Tibial nerve (tissue), 4 donors: ENCODE data around the gene CYB561D2. TPM values are rescaled to one million over a fixed set of nuclear protein-coding genes. Genes with fewer than 3 reads are reported as not detected.

ENCODE experiments used
- DNase-seq, 2 donors: peaks; one replicate each; pipeline ENCODE4 v3.0.0-alpha.2; 2019; ENCODE audit warnings: low spot score in 2 of 2
- H3K27ac ChIP-seq, 4 donors: fragments of 200-600 bp; sonication (generic) in 3 of 4; one replicate each; pipeline ENCODE4 v1.5.1; 2017 to 2019; ENCODE audit warnings: mild to moderate bottlenecking in 1 of 4
- H3K27me3 ChIP-seq, 2 donors: fragments of 200-600 bp; sonication (generic) in 1 of 2; one replicate each; pipeline versions ENCODE4 v1.5.1 to v1.6.0; 2017 to 2019
- H3K36me3 ChIP-seq, 3 donors: fragments of 200-600 bp; sonication (generic); one replicate each; pipeline ENCODE4 v1.5.1; 2018 to 2019
- H3K4me1 ChIP-seq, 4 donors: fragments of 200-600 bp; sonication (generic) in 3 of 4; one replicate each; pipeline ENCODE4 v1.5.1; 2017 to 2019
- H3K4me3 ChIP-seq, 4 donors: fragments of 200-600 bp; sonication (generic) in 3 of 4; one replicate each; pipeline ENCODE4 v1.5.1; 2017 to 2019; ENCODE audit warnings: mild to moderate bottlenecking in 1 of 4, moderate library complexity in 1 of 4
- H3K9me3 ChIP-seq, 4 donors: fragments of 200-600 bp; sonication (generic) in 3 of 4; one replicate each; pipeline ENCODE4 v1.5.1; 2017 to 2019
- EP300 ChIP-seq, 2 donors: sonication (generic); formaldehyde crosslinking; IDR thresholded peaks; one replicate each; pipeline ENCODE4 v1.6.1; 2017; ENCODE audit warnings: antibody characterized with exemption in 2 of 2, mild to moderate bottlenecking in 1 of 2
- POLR2A ChIP-seq, 2 donors: fragments of 450-650 bp; IDR thresholded peaks; one replicate each; pipeline ENCODE4 v1.6.1; 2017; ENCODE audit warnings: antibody characterized with exemption in 2 of 2, mild to moderate bottlenecking in 2 of 2, moderate library complexity in 2 of 2
- WGBS, 2 donors: methylation state at CpG; one replicate each; pipeline ENCODE4 v1.1.5; 2018; 5-methylcytosine and 5-hydroxymethylcytosine counted together
- total RNA-seq, 4 donors: library from RNA; depleted of rRNA; stranded (reverse); fragments of >200 nt; gene quantifications; one replicate each; pipeline ENCODE4 v1.1.0, GENCODE V29; 2016
- TF ChIP-seq, protein P1 (sequence below), 5 experiments: fragments of 200-600 bp in 3 of 5; fragments of 450-650 bp in 2 of 5; sonication (generic) in 3 of 5; IDR thresholded peaks; one replicate each; pipeline ENCODE4 v1.5.1; 2016 to 2019; ENCODE audit warnings: antibody characterized with exemption in 5 of 5, mild to moderate bottlenecking in 3 of 5, moderate library complexity in 2 of 5

Gene CYB561D2
- total RNA-seq, 4 donors from 2014 or later, result 16.2 to 21.6 (median 19.2) TPM

DNA sequence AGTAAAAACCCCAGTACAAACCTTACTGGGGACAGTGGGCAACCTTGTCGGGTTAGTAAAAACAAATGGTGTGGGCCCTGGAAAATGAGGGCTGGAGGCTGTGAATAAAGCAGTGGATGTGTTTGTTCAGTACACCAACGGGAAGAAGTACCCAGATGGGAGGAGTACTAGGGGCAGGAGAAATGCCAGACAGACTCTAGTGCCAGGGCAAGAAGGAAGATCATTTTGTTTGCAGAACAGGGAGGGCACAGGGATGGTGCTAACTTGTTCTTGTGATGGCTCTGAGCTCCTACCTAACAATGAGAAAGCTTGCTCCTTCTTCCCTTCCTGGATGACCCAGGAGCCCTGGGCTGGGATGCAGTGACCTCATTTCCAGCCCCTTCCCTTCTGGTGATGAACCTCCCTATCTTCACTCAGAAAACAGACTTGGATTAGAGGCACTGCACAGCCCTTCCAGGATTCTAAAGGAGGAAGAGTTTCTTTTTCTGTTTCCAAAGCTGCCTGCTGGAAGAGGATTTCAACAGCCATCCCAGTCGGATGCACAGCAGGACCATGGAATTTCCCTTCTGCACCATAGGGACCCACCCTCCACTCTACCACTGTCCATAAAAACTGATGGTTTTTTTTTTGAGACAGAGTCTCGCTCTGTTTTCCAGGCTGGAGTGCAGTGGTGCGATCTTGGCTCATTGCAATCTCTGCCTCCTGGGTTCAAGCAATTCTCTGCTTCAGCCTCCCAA lies 16.2 kb upstream of the CYB561D2 start:
- TF ChIP-seq, protein P1, sequence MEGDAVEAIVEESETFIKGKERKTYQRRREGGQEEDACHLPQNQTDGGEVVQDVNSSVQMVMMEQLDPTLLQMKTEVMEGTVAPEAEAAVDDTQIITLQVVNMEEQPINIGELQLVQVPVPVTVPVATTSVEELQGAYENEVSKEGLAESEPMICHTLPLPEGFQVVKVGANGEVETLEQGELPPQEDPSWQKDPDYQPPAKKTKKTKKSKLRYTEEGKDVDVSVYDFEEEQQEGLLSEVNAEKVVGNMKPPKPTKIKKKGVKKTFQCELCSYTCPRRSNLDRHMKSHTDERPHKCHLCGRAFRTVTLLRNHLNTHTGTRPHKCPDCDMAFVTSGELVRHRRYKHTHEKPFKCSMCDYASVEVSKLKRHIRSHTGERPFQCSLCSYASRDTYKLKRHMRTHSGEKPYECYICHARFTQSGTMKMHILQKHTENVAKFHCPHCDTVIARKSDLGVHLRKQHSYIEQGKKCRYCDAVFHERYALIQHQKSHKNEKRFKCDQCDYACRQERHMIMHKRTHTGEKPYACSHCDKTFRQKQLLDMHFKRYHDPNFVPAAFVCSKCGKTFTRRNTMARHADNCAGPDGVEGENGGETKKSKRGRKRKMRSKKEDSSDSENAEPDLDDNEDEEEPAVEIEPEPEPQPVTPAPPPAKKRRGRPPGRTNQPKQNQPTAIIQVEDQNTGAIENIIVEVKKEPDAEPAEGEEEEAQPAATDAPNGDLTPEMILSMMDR (IDR thresholded peaks at IDR 0.05), result no peak
- no peak for TF ChIP-seq EP300 (IDR thresholded peaks at IDR 0.05)
- TF ChIP-seq POLR2A (IDR thresholded peaks at IDR 0.05), result no peak
- 40 to 49% methylated on average over 5 of the region's 5 CpGs for WGBS, 2 donors
- Histone ChIP-seq H3K36me3 (peaks cover 5 to 31% (median 17%) of the 10 kb centered on the region in 3 donors), H3K27me3 (no peaks in the 10 kb centered on the region), H3K4me1 (peaks cover 0 to 65% (median 45%) of the 10 kb centered on the region in 4 donors), H3K27ac (peak overlapping the region; percentile 51 to 100 (median 83)), H3K4me3 (no peak overlapping the region), H3K9me3 (no peaks in the 10 kb centered on the region)
- DNase-seq, result no peak

GRCh38 chr3:50336452-50337174 lies 14.0 kb upstream of the CYB561D2 start:
- no peak for DNase-seq
- WGBS, 2 donors, result 0 to 1% methylated on average over 17 to 20 of the region's 31 CpGs
- H3K4me1 ChIP-seq, result peaks cover 0 to 86% (median 55%) of the 10 kb centered on the region in 4 donors

DNA sequence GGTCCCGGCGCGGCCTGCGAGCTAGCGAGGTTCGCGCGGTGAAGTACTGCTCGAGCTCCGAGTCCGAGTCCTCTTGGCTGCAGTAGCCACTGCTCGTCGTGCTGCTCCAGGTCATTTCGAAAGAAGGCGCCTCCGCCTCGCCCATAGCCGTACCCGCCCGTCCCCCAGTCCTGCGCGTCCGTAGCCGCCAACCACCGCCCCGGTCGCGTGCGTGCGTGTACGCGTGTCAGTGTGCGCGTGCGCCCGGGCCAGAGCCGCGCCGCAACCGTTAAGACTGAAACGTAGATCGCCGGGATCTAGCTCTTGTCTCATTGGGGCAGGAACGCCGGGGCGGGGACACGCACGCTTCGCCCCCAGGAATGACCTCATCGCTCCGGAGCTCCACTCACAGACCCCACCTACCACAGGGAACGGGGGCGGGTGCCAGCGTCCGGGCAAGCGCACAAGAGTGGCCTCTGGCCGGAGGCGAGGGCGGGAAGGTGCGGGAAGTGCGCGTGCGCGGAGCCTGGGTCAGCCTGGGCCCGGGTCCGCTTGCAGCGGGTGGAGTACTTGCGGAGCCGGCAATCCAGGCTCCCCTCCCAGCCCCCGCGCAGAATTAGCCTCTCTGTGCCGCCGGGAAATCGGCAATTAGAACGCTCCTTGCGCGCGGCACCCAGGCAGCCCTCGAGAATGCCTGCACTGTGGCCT lies 13.3 kb upstream of the CYB561D2 start:
- peak; percentile 98 to 99 for DNase-seq
- WGBS, 2 donors, result 0% methylated on average over 3 to 66 of the region's 79 CpGs
- Histone ChIP-seq H3K27me3 (no peaks in the 10 kb centered on the region), H3K9me3 (no peaks in the 10 kb centered on the region), H3K36me3 (peaks cover 0 to 3% (median 0%) of the 10 kb centered on the region in 3 donors), H3K27ac (peak overlapping the region; percentile 97 to 100 (median 98)), H3K4me3 (peak overlapping the region; percentile 68 to 87 (median 82)), H3K4me1 (peaks cover 0 to 89% (median 55%) of the 10 kb centered on the region in 4 donors)
- TF ChIP-seq, protein P1 (IDR thresholded peaks at IDR 0.05), result no peak
- TF ChIP-seq EP300 (IDR thresholded peaks at IDR 0.05), result peak; percentile 99
- TF ChIP-seq POLR2A (IDR thresholded peaks at IDR 0.05), result peak; percentile 65 to 96

More at GRCh38 chr3:50336452-50337174, 14.0 kb upstream of the CYB561D2 start:
- Histone ChIP-seq H3K27me3 (no peaks in the 10 kb centered on the region), H3K36me3 (peaks cover 0 to 10% (median 0%) of the 10 kb centered on the region in 3 donors), H3K9me3 (no peaks in the 10 kb centered on the region), H3K4me3 (peak overlapping the region; percentile 68 to 87 (median 82)), H3K27ac (peak overlapping the region; percentile 97 to 100 (median 98))
- TF ChIP-seq, protein P1 (IDR thresholded peaks at IDR 0.05), result no peak
- TF ChIP-seq EP300 (IDR thresholded peaks at IDR 0.05) (no peak), POLR2A (IDR thresholded peaks at IDR 0.05) (no peak)

DNA sequence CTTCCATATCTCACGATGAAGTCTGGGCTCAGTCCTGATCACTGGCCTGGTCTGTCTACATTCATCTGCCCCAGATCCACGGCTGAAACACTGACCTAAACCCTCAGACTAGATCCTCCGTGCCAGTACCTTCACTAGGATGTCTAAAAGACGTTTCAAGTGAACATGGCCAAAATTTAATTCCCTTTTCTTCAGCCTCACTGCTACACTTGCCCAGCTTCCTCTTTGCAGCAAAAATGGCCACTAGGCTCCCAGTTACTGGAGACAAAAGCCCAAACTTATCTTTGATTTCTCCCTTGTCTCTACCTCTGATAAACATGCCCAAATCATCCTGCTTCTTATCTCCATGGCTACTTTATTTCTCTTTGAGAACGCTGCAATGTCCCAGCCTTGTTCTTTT lies 11.7 kb upstream of the CYB561D2 start:
- TF ChIP-seq, protein P1 (IDR thresholded peaks at IDR 0.05), result peak in 1 of 5 experiments; percentile 20
- no peak for TF ChIP-seq EP300 (IDR thresholded peaks at IDR 0.05)
- Histone ChIP-seq H3K4me3 (peak overlapping the region in 3 of 4 donors; percentile 65 to 71 (median 68)), H3K36me3 (no peaks in the 10 kb centered on the region), H3K27me3 (no peaks in the 10 kb centered on the region), H3K9me3 (no peaks in the 10 kb centered on the region), H3K4me1 (peaks cover 0 to 75% (median 50%) of the 10 kb centered on the region in 4 donors), H3K27ac (peak overlapping the region; percentile 97 to 100 (median 98))
- no peak for DNase-seq
- WGBS, 2 donors, result 47 to 58% methylated on average over 5 of the region's 5 CpGs
